HG02943 (cell line): ENCODE measurements around the gene BEND4.
"Not testable (repeated sequence)": the region's sequence is repeated elsewhere in the genome, so short reads cannot be mapped to it uniquely, and the experiment has no call there.

Experiments used
- ATAC-seq: cut with Tn5 transposase; IDR thresholded peaks from one replicate; pipeline ENCODE4 v1.9.1; 2021; ENCODE audit warnings: mild to moderate bottlenecking, low read depth, moderate library complexity; ENCODE audit not compliant: unreplicated experiment

Gene BEND4

GRCh38 chr4:42152507-42153504, at the start of gene BEND4:
BEND4 (minus strand) TSS chr4:42152655; CDS start chr4:42152143, 512 bp downstream.
- ATAC-seq = peak; percentile 29

GRCh38 chr4:42197341-42197740, 44.9 kb upstream of the BEND4 start:
- ATAC-seq = no peak

- no peak for ATAC-seq
These were observed 20.5 kb upstream of the BEND4 start for GRCh38 chr4:42172921-42173320.

- no peak for ATAC-seq
These were observed 19.8 kb upstream of the BEND4 start for GRCh38 chr4:42172128-42172790.

GRCh38 chr4:42167709-42168108, 15.3 kb upstream of the BEND4 start:
- ATAC-seq = peak; percentile 100

- ATAC-seq = not testable (repeated sequence)
These were observed 13.7 kb upstream of the BEND4 start for GRCh38 chr4:42166186-42166585.

- no peak for ATAC-seq
These were observed 7.0 kb upstream of the BEND4 start for GRCh38 chr4:42159271-42160001.

- ATAC-seq = peak; percentile 57
These were observed 618 bp downstream of the BEND4 start for GRCh38 chr4:42151568-42152506.

GRCh38 chr4:42150653-42151567, 1.5 kb downstream of the BEND4 start:
- ATAC-seq = peak; percentile 18

GRCh38 chr4:42149004-42149403, 3.5 kb downstream of the BEND4 start:
- no peak for ATAC-seq

- no peak for ATAC-seq
These were observed 4.0 kb downstream of the BEND4 start for GRCh38 chr4:42148425-42148824.

GRCh38 chr4:42144028-42144427, 8.4 kb downstream of the BEND4 start:
- ATAC-seq = no peak

- no peak for ATAC-seq
These were observed 9.9 kb downstream of the BEND4 start for GRCh38 chr4:42142591-42142990.

- no peak for ATAC-seq
These were observed 16.1 kb downstream of the BEND4 start for GRCh38 chr4:42136371-42136770.

- no peak for ATAC-seq
These were observed 19.4 kb downstream of the BEND4 start for GRCh38 chr4:42133006-42133405.

GRCh38 chr4:42132099-42132498, 20.4 kb downstream of the BEND4 start:
- ATAC-seq = no peak

GRCh38 chr4:42123071-42123644, 29.3 kb downstream of the BEND4 start:
- ATAC-seq = no peak

- no peak for ATAC-seq
These were observed 30.2 kb downstream of the BEND4 start for GRCh38 chr4:42122237-42122636.
